Thoracic aorta (tissue), 2 donors: ENCODE results near the gene NXNL1. TPM values are rescaled to one million over a fixed set of nuclear protein-coding genes. Genes with fewer than 3 reads are reported as not detected.

Source experiments
- ATAC-seq: fragments of 150-250 bp; one replicate; pipeline ENCODE4 v1.8.0; 2017; ENCODE audit warnings: low read depth; ENCODE audit not compliant: insufficient number of reproducible peaks, low FRiP score
- DNase-seq: peaks from one replicate; pipeline ENCODE4 v3.0.0-alpha.2; 2020; ENCODE audit warnings: low spot score
- H3K27ac ChIP-seq, 2 donors: fragments of 200-600 bp; sonication (generic); 1 replicate in 1 of 2; 2 replicates in 1 of 2; pipeline ENCODE4 v1.5.1; 2016; ENCODE audit warnings: mild to moderate bottlenecking in 2 of 2, moderate library complexity in 2 of 2
- H3K27me3 ChIP-seq: fragments of 200-600 bp; sonication (generic); replicated peaks from 2 replicates; pipeline ENCODE4 v1.6.0; 2016; ENCODE audit warnings: mild to moderate bottlenecking; ENCODE audit not compliant: insufficient read depth
- H3K36me3 ChIP-seq: fragments of 200-600 bp; sonication (generic); one replicate; pipeline ENCODE4 v1.5.1; 2016
- H3K4me1 ChIP-seq, 2 donors: fragments of 200-600 bp; sonication (generic); 1 replicate in 1 of 2; 2 replicates in 1 of 2; pipeline versions ENCODE4 v1.5.1 to v1.6.0; 2016; ENCODE audit warnings: low read depth in 2 of 2, mild to moderate bottlenecking in 1 of 2; ENCODE audit not compliant: control insufficient read depth in 1 of 2
- H3K4me3 ChIP-seq: fragments of 200-600 bp; sonication (generic); 2 replicates; pipeline ENCODE4 v1.5.1; 2016; ENCODE audit warnings: mild to moderate bottlenecking
- H3K9me3 ChIP-seq: fragments of 200-600 bp; sonication (generic); 2 replicates; pipeline ENCODE4 v1.5.1; 2016
- total RNA-seq, 2 donors: library from RNA; depleted of rRNA; stranded (reverse); fragments of >200 nt; gene quantifications; one replicate each; pipeline versions ENCODE4 v1.1.0 to v1.2.3, GENCODE V29; 2016
- TF ChIP-seq, protein P1 (sequence below): fragments of 200-600 bp; sonication (generic); IDR thresholded peaks from one replicate; pipeline ENCODE4 v1.5.1; 2019; ENCODE audit warnings: antibody characterized with exemption

NXNL1 gene
- total RNA-seq, 2 donors from 2014 or later = not detected

GRCh38 chr19:17497149-17497798 is 36.5 kb upstream of the NXNL1 start:
- TF ChIP-seq, protein P1, sequence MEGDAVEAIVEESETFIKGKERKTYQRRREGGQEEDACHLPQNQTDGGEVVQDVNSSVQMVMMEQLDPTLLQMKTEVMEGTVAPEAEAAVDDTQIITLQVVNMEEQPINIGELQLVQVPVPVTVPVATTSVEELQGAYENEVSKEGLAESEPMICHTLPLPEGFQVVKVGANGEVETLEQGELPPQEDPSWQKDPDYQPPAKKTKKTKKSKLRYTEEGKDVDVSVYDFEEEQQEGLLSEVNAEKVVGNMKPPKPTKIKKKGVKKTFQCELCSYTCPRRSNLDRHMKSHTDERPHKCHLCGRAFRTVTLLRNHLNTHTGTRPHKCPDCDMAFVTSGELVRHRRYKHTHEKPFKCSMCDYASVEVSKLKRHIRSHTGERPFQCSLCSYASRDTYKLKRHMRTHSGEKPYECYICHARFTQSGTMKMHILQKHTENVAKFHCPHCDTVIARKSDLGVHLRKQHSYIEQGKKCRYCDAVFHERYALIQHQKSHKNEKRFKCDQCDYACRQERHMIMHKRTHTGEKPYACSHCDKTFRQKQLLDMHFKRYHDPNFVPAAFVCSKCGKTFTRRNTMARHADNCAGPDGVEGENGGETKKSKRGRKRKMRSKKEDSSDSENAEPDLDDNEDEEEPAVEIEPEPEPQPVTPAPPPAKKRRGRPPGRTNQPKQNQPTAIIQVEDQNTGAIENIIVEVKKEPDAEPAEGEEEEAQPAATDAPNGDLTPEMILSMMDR = no peak
- H3K27ac ChIP-seq = no peak overlapping the region
- H3K4me3 ChIP-seq = no peak overlapping the region
- H3K4me1 ChIP-seq = no peaks in the 10 kb centered on the region
- ATAC-seq (no peak), DNase-seq (no peak)
- H3K9me3 ChIP-seq = no peaks in the 10 kb centered on the region
- no peaks in the 10 kb centered on the region for H3K27me3 ChIP-seq
- H3K36me3 ChIP-seq = peaks cover 8% of the 10 kb centered on the region

- no peak overlapping the region for H3K4me3 ChIP-seq
- H3K4me1 ChIP-seq = no peaks in the 10 kb centered on the region
- no peak overlapping the region for H3K27ac ChIP-seq
- no peaks in the 10 kb centered on the region for H3K27me3 ChIP-seq
- no peak for DNase-seq
- ATAC-seq = no peak
- peaks cover 8% of the 10 kb centered on the region for H3K36me3 ChIP-seq
- H3K9me3 ChIP-seq = no peaks in the 10 kb centered on the region
- TF ChIP-seq, protein P1 = peak; percentile 79
Observed at GRCh38 chr19:17496337-17496997, 35.7 kb upstream of the NXNL1 start.

DNA sequence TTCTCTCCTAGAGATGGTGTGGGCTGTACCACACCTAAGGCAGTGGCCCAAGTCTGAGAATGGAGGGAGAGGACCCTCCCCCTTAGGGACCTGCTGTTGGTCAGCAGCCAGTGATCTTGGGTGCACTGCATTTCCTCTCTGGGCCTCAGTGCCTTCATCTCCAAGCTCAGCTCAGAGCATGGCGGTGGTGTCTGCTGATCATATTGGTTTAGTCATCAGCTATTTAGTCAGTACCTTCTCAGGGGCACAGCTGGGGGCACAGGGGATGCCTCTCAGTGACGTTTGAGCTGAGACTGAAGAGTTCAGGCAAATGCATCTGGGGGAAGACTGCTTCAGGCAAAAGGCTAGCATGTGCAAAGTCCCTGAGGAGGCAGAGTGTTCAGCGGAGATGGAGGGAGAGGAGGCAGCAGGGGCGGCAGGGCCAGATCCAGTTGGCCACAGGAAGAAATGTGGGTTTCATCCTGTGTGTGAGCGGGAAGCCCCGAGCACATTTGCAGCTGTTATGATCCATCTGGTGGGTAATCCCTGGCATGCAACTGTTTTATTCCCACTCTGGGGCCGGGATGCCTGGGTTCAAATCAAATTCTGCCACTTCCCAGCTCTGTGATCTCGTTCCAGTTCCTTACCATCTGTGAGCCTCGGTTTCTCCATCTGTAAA is 35.0 kb upstream of the NXNL1 start:
- DNase-seq = no peak
- H3K4me1 ChIP-seq = no peaks in the 10 kb centered on the region

DNA sequence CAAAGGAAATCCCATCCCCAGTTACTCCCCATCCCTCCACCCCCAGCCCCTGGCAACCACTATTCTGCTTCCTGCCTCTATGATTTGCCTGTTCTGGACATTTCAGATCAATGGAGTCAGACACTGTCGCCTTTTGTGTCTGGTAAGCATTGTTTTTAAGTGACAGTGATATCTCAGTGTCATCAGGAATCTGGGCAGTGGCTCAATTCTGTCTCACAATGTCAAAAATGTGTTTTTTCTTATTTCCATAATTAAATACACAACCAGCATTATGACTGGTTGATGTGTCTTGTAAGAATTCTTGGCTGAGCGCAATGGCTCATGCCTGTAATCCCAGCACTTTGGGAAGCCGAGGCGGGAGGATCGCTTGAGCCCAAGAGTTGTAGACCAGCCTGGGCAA is 30.6 kb upstream of the NXNL1 start:
- no peak overlapping the region for H3K4me3 ChIP-seq
- ATAC-seq (no peak), DNase-seq (no peak)
- no peaks in the 10 kb centered on the region for H3K27me3 ChIP-seq
- TF ChIP-seq, protein P1 = no peak
- H3K4me1 ChIP-seq = no peaks in the 10 kb centered on the region
- H3K9me3 ChIP-seq = no peaks in the 10 kb centered on the region
- H3K36me3 ChIP-seq = peaks cover 3% of the 10 kb centered on the region
- H3K27ac ChIP-seq = no peak overlapping the region

More for the DNA sequence above, 35.0 kb upstream of the NXNL1 start:
- no peaks in the 10 kb centered on the region for H3K27me3 ChIP-seq
- peaks cover 6% of the 10 kb centered on the region for H3K36me3 ChIP-seq
- H3K9me3 ChIP-seq = no peaks in the 10 kb centered on the region
- ATAC-seq = no peak
- no peak overlapping the region for H3K4me3 ChIP-seq
- H3K27ac ChIP-seq = no peak overlapping the region
- TF ChIP-seq, protein P1 = no peak

GRCh38 chr19:17490411-17490810 is 29.7 kb upstream of the NXNL1 start:
- Histone ChIP-seq H3K9me3 (no peaks in the 10 kb centered on the region), H3K4me3 (no peak overlapping the region), H3K36me3 (peaks cover 3% of the 10 kb centered on the region), H3K27ac (no peak overlapping the region), H3K4me1 (no peaks in the 10 kb centered on the region), H3K27me3 (no peaks in the 10 kb centered on the region)
- ATAC-seq (no peak), DNase-seq (no peak)
- TF ChIP-seq, protein P1 = no peak
